GM19099 (cell line): ENCODE results near the gene MGRN1.

Experiments used
- POLR2A ChIP-seq: IDR thresholded peaks from 3 replicates; pipeline ENCODE4 v1.6.1; 2011; ENCODE audit warnings: low read depth; ENCODE audit not compliant: insufficient read length; ENCODE audit errors: extremely low read depth

MGRN1 gene

DNA sequence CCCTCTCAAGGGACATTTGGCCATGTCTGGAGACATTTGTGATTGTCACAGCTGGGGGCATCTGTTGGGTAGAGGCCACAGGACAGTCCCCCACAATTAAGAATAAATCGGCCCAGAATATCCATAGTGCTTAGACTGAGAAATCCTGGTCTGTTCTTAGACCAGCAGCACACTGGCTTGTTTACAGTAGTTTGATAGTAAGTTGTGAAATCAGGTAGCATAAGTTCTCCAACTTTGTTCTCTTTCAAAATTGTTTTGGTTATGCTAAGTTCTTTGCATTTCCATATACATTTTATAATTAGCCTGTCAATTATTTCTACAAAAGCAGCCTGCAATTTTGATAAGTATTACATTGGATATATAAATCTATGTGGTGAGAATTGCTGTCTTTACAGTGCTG, 6.8 kb downstream of the MGRN1 start:
- no peak for TF ChIP-seq POLR2A

DNA sequence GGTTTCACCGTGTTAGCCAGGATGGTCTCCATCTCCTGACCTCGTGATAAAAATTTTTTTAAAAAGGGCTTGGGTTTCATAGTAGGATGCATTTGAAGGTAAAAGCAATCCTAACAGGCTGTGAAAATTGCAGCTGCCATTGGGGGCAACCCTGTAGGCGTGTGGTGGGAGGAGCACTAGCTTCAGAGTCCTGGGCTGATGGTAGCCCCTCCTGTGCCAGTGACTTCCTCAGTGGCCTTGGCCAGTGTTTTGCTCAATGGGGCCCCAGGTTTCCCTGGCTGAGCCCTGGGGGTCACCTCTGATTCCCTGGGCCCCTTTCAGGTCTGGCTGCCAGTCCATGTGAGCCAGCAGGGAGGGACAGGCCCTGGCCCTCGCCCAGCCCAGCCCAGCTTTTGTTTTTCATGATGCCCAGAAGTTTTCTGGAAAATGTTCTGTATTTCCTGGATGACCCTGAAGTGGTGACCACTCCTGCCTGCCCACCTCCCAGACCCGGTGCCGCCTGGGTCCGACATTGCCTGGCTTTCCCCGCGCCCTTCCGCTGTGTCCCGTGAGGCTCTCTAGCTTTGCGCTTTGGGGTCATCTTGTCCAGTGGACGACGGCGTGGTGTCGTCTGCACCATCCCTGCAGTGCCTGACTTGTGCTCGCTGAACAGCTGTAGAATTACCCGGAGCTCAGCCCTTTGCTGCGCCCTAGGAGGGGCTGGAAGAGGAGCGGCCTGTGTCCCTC, 9.4 kb downstream of the MGRN1 start:
- TF ChIP-seq POLR2A, result no peak

DNA sequence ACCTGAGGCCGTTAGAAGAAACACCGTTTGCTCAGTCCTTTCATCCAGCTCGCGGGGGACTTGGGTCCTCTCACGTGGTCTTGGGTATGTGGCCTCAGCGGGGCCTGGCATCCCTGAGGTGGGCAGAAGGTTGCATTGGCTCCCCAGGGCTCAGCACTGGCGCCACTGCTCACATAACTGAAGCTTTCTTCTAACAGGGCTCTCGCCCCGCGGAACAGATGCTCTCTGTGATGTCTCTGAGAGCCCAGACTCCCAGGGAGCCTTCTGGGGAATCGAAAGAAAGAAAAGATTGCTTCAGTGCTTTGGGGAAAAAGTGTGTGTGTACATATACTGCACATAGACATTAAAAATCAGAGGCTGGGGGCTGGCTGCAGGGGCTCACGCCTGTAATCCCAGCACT, 10.1 kb downstream of the MGRN1 start:
- no peak for TF ChIP-seq POLR2A

DNA sequence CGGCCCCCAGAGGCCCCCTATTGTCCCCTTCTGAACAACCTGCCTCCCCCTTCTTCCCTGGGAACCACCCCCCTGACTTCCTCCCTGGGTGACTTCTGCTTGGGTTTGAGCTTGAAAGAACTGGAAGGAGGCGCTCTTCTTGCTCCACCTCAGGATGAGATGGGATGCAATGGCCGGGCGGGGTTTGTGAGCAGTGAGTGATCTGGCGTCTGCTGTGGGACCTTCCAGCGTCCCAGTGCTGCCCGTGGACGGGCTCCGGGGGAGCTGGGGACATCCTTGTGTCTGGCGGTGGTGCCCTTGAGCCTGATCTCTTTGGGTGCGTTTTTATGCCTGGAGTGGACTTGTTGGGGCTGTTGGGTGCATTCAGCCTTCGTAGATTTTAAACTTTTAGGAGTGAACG, 11.6 kb downstream of the MGRN1 start:
- no peak for TF ChIP-seq POLR2A

DNA sequence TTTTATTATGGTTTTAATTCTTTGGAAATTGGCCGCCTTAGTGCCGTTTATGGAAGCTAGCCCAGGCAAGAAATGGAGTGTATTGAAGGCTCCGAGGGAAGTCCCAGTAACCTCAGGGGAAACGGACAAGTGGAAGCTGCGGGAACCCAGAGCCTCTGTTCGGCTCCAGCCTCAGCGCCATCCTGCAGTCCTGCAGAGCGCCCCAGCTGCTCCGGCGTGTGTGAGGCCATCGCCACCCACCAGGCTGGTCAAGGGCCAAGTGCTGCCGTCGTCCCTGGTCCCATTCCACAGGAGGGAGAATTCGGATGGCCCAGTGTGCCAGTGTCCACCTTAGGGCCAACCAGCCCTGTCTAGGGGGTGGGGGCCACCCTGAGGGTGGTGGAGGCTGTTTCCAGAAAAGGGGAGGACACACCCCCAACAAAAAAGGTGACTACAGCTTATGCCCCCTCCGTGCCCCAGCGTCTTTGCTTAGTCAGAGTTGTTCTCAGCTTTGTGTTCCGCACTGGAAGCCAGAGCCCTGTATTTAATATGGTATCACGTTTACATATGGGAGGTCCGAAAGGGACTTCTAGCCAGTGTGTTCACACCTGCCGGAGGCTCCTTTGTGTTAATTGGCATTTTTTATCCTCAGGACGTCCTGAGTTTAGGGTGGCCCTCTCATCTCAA, 13.0 kb downstream of the MGRN1 start:
- no peak for TF ChIP-seq POLR2A

DNA sequence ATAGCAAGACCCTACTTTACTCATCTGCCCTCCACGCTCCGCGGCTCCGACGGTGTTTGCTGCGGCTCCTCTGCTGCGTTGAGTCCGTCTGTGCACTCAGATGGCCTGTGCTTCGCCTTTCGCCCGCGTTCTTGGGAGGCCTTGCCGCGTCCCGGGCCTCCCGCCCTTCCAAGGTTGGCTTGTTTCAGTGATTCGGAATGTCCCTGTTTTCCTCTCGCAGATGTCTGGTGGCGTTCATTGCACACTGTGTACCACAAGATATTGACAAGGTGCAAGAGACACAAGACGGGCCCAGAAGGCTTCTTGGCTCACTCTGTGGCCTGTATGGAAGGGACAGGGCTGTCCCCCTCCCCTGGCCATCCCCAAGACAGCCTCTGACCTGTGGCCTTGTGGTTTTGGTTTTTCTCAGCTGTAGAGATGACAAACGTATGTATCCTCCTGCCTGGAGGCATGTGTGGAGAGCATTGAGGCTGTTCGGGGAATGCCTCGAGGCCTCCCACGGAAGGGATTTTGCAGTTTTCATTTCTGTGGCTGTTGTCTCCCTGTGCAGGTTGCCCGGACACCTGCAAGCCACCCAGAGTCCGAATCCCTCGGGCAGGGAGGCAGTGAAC, 15.4 kb downstream of the MGRN1 start:
- TF ChIP-seq POLR2A, result no peak

DNA sequence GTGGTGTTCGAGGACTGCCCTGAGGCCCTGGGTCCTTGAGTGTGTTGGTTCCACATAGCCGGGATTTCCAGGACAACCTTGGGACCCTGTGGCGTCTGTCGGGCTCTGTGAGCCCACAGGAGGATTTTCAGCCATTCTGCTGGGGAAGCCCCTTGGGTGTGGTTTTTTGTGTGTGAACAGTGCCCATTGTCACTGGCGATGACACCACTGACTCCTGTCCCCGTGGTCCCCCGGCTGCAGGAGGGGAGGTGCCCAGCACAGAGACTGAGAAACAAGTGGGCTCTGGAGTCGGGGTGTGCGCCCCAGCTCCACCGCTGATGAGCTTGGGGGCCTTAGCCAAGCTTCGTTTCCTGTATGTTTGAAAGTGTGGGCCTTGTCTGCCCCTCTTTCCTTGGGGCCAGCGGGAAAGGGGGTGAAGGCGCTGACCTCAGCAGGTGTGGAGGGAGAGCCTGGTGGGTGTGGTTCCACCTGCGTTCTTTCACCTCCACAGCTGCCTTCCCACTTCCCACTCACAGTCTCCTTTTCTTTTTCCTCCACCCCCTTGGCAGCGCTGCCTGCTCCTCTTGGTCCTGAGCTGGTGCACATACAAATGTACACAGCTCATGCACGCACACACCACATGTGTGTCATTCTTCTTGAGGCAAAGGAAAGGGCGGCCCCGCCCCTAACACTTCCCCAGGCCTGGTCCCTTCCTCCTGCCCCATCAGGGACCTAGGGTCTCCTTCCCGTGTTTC, 16.1 kb downstream of the MGRN1 start:
- no peak for TF ChIP-seq POLR2A

DNA sequence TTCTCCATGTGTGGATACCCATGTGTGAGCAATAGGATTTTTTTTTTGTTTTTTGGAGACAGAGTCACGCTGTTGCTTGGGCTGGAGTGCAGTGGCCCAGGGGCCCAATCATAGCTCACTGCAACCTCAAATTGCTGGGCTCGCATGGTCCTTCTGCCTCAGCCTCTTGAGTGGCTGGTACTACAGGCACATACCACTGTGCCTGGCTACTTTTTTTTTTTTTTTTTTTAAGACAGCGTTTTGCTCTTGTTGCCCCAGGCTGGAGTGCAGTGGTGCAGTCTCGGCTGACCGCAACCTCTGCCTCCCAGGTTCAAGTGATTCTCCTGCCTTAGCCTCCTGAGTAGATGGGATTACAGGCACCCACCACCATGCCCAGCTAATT, 16.7 kb downstream of the MGRN1 start:
- TF ChIP-seq POLR2A, result no peak

DNA sequence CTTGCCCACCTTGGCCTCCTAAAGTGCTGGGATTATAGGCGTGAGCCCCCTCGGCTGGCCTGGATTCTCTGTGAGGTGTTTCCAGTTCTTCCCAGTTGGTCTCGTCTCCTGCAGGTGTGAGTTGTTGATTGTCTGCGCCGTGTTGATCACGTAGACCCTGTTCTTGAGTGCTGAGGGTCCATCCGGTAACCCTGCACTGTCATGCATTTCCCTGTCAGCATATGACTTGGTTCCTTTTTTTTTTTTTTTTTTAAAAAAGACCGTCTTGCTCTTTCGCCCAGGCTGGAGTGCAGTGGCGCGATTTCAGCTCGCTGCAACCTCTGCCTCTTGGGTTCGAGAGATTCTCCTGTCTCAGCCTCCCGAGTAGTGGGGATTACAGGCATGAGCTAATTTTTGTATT, 17.3 kb downstream of the MGRN1 start:
- no peak for TF ChIP-seq POLR2A

DNA sequence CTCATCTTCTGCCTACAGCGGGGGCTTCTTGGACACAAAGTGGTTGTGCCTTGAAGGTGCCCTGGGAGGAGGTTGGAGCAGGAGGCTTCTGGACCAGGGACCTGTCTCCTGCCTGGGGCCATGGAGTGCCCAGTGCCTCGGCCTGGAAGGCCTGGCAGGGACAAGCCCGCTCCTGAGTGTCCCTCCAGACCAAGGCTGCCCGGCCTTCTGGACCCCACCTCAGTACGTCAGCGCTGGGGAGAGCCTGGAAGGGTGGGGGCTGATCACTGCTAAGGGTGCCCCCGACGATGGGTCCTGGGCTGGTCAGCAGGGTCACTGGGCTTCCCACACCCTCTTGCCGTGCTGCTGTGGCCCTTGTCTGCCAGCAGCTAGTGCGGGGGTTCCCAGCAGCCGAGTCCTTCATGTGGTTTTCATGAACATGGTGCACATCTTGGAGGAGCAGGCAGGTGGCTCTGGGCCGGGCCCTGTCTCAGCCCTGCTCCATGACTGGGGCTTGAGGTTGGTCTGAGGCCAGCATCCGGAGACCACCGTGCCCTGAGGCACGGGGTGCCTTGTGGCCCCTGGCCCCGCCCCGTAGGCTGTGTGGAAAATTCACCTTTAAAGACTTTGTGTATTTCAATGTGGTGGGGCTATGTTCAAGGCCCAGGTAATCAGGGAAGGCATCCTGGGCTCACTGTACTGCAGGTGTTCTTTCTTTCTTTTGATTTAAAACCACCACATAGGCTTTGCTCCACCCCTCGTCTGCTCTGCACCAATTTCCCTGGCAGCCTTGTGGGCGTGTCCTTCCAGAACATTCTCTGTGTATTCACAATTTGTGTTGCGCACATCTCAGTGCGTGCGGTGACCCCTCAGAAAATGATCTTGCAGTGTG, 22.4 kb downstream of the MGRN1 start:
- TF ChIP-seq POLR2A, result no peak

DNA sequence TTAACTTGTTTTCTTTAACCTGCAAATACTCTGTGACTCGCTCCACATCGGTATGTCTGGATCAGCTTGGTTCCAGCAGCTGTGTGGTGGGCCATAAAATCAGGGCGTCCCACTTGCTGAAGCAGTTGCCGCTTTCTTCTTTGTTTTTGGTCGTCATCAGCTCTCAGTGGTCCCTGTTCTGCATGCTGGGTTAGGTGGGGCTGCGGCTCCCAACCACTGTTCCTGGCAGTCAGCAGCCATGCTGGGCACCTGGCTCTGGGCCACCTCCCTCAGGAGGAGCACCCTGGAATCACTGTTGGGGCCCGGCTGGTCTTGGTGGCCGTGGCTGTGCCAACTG, 23.0 kb downstream of the MGRN1 start:
- TF ChIP-seq POLR2A, result no peak

DNA sequence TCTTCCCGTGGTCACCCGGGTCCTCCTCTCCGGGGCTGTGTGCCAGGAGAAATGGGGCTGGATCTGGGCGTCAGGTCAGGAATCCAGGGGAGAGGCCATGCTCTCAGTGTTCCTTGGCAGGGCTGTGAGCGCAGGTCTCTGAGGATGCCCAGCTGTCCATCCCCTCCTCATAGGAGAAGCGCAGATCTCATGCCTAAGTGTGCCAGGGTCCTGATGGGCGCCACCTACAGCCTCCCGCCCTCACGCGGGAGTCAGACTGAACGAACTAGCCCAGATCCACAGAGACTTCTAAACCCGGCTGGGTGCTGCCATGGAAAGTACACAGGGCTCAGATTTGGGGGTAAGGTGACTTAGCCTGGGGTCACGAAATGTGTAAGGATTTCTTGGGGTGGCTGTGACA, 24.3 kb downstream of the MGRN1 start:
- TF ChIP-seq POLR2A, result no peak

DNA sequence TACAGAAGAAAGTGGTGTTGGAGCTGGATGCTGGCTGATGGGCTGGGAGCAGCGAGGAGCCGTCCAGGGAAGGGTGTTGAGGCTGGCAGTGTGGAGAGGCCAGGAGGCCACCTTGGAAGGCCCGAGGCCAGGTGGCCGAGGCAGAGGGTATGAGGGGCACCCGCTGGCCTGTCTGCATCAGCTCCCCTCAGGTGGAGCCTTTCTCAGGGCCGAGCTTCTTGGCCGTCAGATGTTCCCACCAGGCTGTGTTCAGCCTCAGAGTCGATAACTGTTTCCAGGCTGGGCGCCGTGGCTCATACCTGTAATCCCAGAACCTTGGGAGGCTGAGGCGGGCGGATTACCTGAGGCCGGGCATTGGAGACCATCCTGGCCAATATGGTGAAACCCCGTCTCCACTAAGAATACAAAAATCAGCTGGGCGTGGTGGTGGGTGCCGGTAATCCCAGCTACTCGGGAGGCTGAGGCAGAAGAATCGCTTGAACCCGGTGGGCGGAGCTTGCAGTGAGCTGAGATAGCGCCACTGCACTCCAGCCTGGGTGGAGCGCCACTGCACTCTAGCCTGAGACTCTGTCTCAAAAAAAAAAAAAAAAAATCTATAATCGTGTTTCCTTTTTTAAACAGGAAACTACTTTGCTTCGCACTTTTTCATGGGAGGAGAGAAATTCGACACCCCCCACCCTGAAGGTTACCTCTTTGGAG, 25.3 kb downstream of the MGRN1 start:
- TF ChIP-seq POLR2A, result no peak

DNA sequence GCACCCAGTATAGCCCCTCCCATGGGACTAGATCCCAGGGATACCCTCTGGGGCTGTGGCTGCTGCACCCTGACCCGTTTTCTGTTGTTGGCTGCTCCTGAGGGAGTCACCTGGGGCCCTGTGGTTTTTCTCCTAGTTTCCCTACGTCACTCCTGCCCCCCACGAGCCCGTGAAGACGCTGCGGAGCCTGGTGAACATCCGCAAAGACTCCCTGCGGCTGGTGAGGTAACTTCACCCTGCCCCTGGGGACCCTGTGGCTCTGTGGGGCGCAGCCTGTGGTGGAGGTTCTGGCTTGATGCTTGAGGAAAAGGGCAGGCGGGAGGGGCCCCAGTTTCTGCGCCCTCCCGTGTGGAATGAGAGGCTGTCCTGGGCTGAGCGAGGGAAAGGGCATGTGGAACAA, 27.2 kb downstream of the MGRN1 start:
- TF ChIP-seq POLR2A, result no peak
